BJ (cell line): ENCODE measurements around the gene TNIK. TPM values are rescaled to one million over a fixed set of nuclear protein-coding genes. Genes with fewer than 3 reads are reported as not detected.

Source experiments
- CTCF ChIA-PET: fragments of 350-600 bp; formaldehyde crosslinking; extraction: SDS; loops from one replicate; lab custom pipeline; 2021; ENCODE audit warnings: antibody characterized with exemption, inconsistent platforms; lab: Yijun Ruan, JAX
- POLR2A ChIA-PET: fragments of 300-600 bp; sonication (Branson Sonifier 250); formaldehyde crosslinking; extraction: SDS; loops from one replicate; lab custom pipeline; 2021; ENCODE audit warnings: antibody characterized with exemption; lab: Charles Lee
- DNase-seq: peaks from one replicate; pipeline ENCODE4 v3.0.0-alpha.2; 2011; ENCODE audit warnings: low read depth
- H3K27me3 ChIP-seq: 2 replicates; pipeline ENCODE4 v1.6.0; 2011; ENCODE audit warnings: low read length; ENCODE audit not compliant: control insufficient read depth, insufficient read depth
- H3K36me3 ChIP-seq: 2 replicates; pipeline ENCODE4 v1.5.1; 2011; ENCODE audit warnings: low read length; ENCODE audit not compliant: control insufficient read depth, insufficient read depth
- H3K4me3 ChIP-seq: 2 replicates; pipeline ENCODE4 v1.5.1; 2011; ENCODE audit warnings: low read depth, mild to moderate bottlenecking, control low read depth, low read length
- CTCF ChIP-seq: IDR thresholded peaks from 2 replicates; pipeline ENCODE4 v1.5.1; 2011; ENCODE audit warnings: low read depth, mild to moderate bottlenecking, control low read depth, inconsistent platforms, low read length, moderate library complexity; ENCODE audit not compliant: insufficient read depth
- polyA plus RNA-seq: library from polyadenylated mRNA; depleted of rRNA; stranded (reverse); fragments of >200 nt; gene quantifications from 2 replicates; pipeline ENCODE4 v1.2.3, GENCODE V29; 2011

The TNIK gene
- polyA plus RNA-seq, 1 experiment, result 2.1 TPM

DNA sequence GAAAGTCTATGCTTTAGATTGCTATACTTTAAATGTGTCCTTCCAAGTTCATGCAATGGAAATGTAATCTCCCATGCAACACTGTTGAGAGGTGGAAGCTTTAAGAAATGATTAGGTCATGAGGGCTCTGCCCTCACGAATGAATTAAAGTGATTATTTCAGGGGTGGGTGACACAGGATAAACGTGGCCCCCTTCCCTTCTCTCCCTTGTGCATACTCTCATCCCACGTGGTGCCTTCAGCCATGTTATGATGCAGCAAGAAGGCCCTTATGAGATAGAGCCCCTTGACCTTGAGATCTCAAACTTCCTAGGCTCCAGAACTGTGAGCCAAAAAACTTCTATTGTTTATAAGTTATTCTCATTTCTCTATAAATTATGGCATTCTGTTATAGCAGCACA lies 183.3 kb downstream of the TNIK start:
- no peak for TF ChIP-seq CTCF
- ChIA-PET POLR2A (no interaction called here), CTCF (no interaction called here)
- no peak for DNase-seq
- Histone ChIP-seq H3K4me3 (no peak overlapping the region), H3K27me3 (no peaks in the 10 kb centered on the region), H3K36me3 (no peaks in the 10 kb centered on the region)

DNA sequence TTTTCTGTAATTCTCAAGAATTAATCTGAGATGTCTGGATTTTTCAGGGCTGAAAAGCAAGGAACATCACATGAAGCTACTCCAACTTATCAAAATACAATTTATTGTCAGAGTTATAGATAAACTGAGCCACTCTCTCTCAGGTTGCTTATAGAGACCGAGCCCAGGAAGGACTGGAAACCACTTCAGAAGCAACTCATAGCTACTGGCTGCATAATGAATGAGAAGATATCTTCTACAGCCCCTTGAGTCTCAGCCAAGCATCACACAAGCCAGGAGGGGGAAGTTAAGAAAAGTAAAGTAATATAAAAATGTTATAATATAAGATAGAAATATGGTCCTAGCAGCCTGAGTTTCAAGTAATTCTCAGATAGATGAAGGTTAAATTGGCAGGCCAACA lies 186.0 kb downstream of the TNIK start:
- H3K4me3 ChIP-seq, result no peak overlapping the region
- no peaks in the 10 kb centered on the region for H3K36me3 ChIP-seq
- ChIA-PET CTCF (no interaction called here), POLR2A (no interaction called here)
- TF ChIP-seq CTCF, result no peak
- DNase-seq, result no peak
- no peaks in the 10 kb centered on the region for H3K27me3 ChIP-seq

DNA sequence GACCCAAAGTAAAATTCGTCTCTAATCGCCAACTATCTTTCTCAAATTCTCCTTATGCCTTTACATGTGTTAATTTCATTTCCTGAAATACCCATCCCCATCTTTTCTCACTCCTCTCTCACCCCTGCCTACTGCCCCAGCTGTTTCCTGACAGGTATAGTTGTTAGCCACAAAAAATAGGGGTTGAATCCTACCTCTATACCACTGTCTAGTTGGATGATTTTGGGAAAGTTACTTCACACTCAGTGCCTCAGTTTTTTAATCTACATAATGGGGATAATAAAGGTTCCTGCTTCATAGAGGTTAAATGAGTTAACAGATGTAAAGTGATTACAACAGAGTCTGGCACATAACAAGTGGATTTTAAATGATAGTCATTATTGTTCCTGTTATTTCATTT lies 189.7 kb downstream of the TNIK start:
- DNase-seq, result no peak
- no peak overlapping the region for H3K4me3 ChIP-seq
- no peak for TF ChIP-seq CTCF
- ChIA-PET CTCF (no interaction called here), POLR2A (no interaction called here)
- no peaks in the 10 kb centered on the region for H3K27me3 ChIP-seq
- H3K36me3 ChIP-seq, result no peaks in the 10 kb centered on the region

DNA sequence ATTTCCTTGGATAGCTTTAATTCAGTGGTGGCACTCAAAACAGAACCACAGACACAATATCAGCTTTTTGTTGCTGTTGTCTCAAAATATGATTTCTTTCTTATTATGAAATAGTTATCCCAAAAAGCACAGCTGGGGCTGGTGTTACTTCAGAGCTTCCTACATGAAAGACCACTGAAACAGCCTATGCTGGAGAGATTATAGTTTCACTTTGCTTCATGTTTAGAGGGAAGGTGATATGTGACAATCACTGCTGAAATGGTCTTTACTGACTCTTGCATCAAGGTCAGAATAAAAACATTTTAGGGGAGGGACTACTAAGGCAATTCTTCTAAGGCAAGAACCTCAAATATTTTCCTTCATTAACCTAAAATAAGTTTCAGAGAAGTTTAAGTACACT lies 190.7 kb downstream of the TNIK start:
- H3K27me3 ChIP-seq, result no peaks in the 10 kb centered on the region
- H3K4me3 ChIP-seq, result no peak overlapping the region
- ChIA-PET CTCF (interaction anchor here (1.3 kb wide), 1 partner anchor 12 kb away, joined by 3 read pairs; no protein-coding TSS in a partner anchor), POLR2A (no interaction called here)
- DNase-seq, result no peak
- H3K36me3 ChIP-seq, result no peaks in the 10 kb centered on the region
- no peak for TF ChIP-seq CTCF

- Histone ChIP-seq H3K27me3 (no peaks in the 10 kb centered on the region), H3K4me3 (no peak overlapping the region), H3K36me3 (no peaks in the 10 kb centered on the region)
- TF ChIP-seq CTCF, result no peak
- POLR2A ChIA-PET, result no interaction called here
- no peak for DNase-seq
- CTCF ChIA-PET, result interaction anchor here (1.3 kb wide), 1 partner anchor 13 kb away, joined by 3 read pairs; no protein-coding TSS in a partner anchor
Observed at GRCh38 chr3:171268677-171269076, 191.5 kb downstream of the TNIK start.
